ENCODE measurements around the gene RBM14. TPM values are rescaled to one million over a fixed set of nuclear protein-coding genes. Genes with fewer than 3 reads are reported as not detected.

The RBM14 gene
- total and polyA plus RNA-seq, 2 donors (not counting 3 experiments of a cell fraction or from before 2014, with no cell fraction given): 44.0 to 104 TPM

GRCh38 chr11:66592457-66593302 is 23.8 kb upstream of the RBM14 start, which contains the start of the genes CCDC87 and CCS:
Gene CCDC87 (minus strand): TSS chr11:66593063. CDS start chr11:66593015, 48 bp downstream.
Gene CCS (plus strand): TSS chr11:66593185. CDS start chr11:66593262, 77 bp downstream.
- H3K9ac ChIP-seq (replicated peaks; ENCODE audit: extremely low read depth, insufficient read depth, low read length): peak within 1 kb of the TSS; percentile 59
- BruUV-seq (replicated peaks): no TSS peak
- ChIA-PET CTCF (interaction anchor here (0.5 to 1.3 kb wide), 18 partner anchors 9 to 461 kb away, joined by 3 to 10 read pairs (median 4); partner anchors contain the start of genes CTSF, MRPL11, RBM14 and RBM4), POLR2A (interaction anchor here (0.9 kb wide), 1 partner anchor 24 kb away, joined by 3 read pairs; no protein-coding TSS in a partner anchor)
- peak; percentile 96 for FAIRE-seq
- no peaks in the 10 kb centered on the region for H3K9me3 ChIP-seq (replicated peaks; ENCODE audit: control insufficient read depth, insufficient read depth, low read length)
- intact Hi-C loops (cut with micrococcal nuclease): loop anchor here (1.0 to 5.0 kb wide), 4 partner anchors 24 to 85 kb away; partner anchors contain the start of genes RBM14, RBM4 and RBM4B
- H3K79me2 ChIP-seq (ENCODE audit: control insufficient read depth, insufficient read depth, low read length): no peaks in the 10 kb centered on the region
- no peaks in the 10 kb centered on the region for H3K9me1 ChIP-seq (replicated peaks; ENCODE audit: control insufficient read depth, extremely low read depth, insufficient read depth, low read length)
- H4K20me1 ChIP-seq (replicated peaks; ENCODE audit: control insufficient read depth, extremely low read depth, insufficient read depth, low read length): no peaks in the 10 kb centered on the region
- peak within 1 kb of the TSS; percentile 83 for H2AFZ ChIP-seq (ENCODE audit: low read depth, low read length)
- H3K4me1 ChIP-seq (ENCODE audit: control insufficient read depth, extremely low read depth, insufficient read depth, low read length): peaks cover 5% of the 10 kb centered on the region
- peak within 1 kb of the TSS; percentile 22 to 63 (median 60) for H3K4me3 ChIP-seq (replicated peaks in 1 of 3; ENCODE audit: insufficient read depth in 1 of 3, low read depth in 1 of 3, low read length in 3 of 3)
- peaks cover 0 to 2% of the 10 kb centered on the region in 2 experiments for H3K27me3 ChIP-seq (ENCODE audit: control insufficient read depth in 2 of 2, insufficient read depth in 2 of 2, low read length in 2 of 2)
- peak; percentile 97 for DNase-seq (ENCODE audit: low read depth, low spot score)
- no peaks in the 10 kb centered on the region for H3K36me3 ChIP-seq (ENCODE audit: control insufficient read depth in 2 of 2, extremely low read depth in 1 of 2, insufficient read depth in 2 of 2, low read length in 2 of 2)
- peak within 1 kb of the TSS; percentile 65 for H3K4me2 ChIP-seq (ENCODE audit: insufficient read depth, low read length)
- dilution Hi-C loops (cut with MboI; ENCODE audit: extremely low pct_ligation_motif_present, low sequenced_read_pairs): no loop called here
- TF ChIP-seq MYC (IDR thresholded peaks at IDR 0.05; ENCODE audit: low read depth, low read length) (no peak), FOS (IDR thresholded peaks at IDR 0.05; ENCODE audit: borderline replicate concordance, insufficient read depth, low read length) (no peak), GATA2 (IDR thresholded peaks at IDR 0.05; ENCODE audit: insufficient read depth, insufficient read length, low read depth, low read length) (no peak), POLR2A (IDR thresholded peaks at IDR 0.05; ENCODE audit: low read depth, low read length) (peak; percentile 98), EZH2 (IDR thresholded peaks at IDR 0.05; ENCODE audit: borderline replicate concordance, low read depth, low read length, severe bottlenecking) (no peak), CTCF (IDR thresholded peaks at IDR 0.05; ENCODE audit: extremely low read depth in 1 of 2, insufficient read depth in 1 of 2, low read depth in 1 of 2, low read length in 2 of 2) (peak; percentile 73 to 87), POLR2AphosphoS5 (IDR thresholded peaks at IDR 0.05; ENCODE audit: insufficient read depth, low read depth, low read length) (peak; percentile 97), JUN (IDR thresholded peaks at IDR 0.05; ENCODE audit: borderline replicate concordance, insufficient read depth, insufficient read length, low read depth) (no peak), MAX (IDR thresholded peaks at IDR 0.05; ENCODE audit: insufficient read depth, insufficient read length) (no peak)
- H3K27ac ChIP-seq (ENCODE audit: insufficient read depth, low read depth, low read length): no peak within 1 kb of the TSS
